SKM-1 (cell line): ENCODE results near the gene DNAJB6.

Source experiments
- DNase-seq: peaks from one replicate; lab custom pipeline; 2025; ENCODE audit not compliant: unreplicated experiment; lab: John Stamatoyannopoulos, UW

DNAJB6 gene

GRCh38 chr7:157394246-157395191, 57.7 kb downstream of the DNAJB6 start:
- DNase-seq, result no peak

- no peak for DNase-seq
Observed at GRCh38 chr7:157395206-157395605, 58.4 kb downstream of the DNAJB6 start.

GRCh38 chr7:157396316-157397035, 59.7 kb downstream of the DNAJB6 start:
- no peak for DNase-seq

- no peak for DNase-seq
Observed at GRCh38 chr7:157397036-157397720, 60.4 kb downstream of the DNAJB6 start.

- DNase-seq, result no peak
Observed at GRCh38 chr7:157397731-157398691, 61.2 kb downstream of the DNAJB6 start.

- DNase-seq, result no peak
Observed at GRCh38 chr7:157399086-157399687, 62.4 kb downstream of the DNAJB6 start.

- DNase-seq, result no peak
Observed at GRCh38 chr7:157400171-157400860, 63.5 kb downstream of the DNAJB6 start.

- DNase-seq, result no peak
Observed at GRCh38 chr7:157401567-157402387, 65.0 kb downstream of the DNAJB6 start.

GRCh38 chr7:157402388-157402703, 65.5 kb downstream of the DNAJB6 start:
- no peak for DNase-seq

GRCh38 chr7:157402911-157403534, 66.2 kb downstream of the DNAJB6 start:
- DNase-seq, result no peak

- no peak for DNase-seq
Observed at GRCh38 chr7:157403646-157404401, 67.0 kb downstream of the DNAJB6 start.

- no peak for DNase-seq
Observed at GRCh38 chr7:157404845-157405481, 68.2 kb downstream of the DNAJB6 start.

- no peak for DNase-seq
Observed at GRCh38 chr7:157405501-157405900, 68.7 kb downstream of the DNAJB6 start.

- DNase-seq, result no peak
Observed at GRCh38 chr7:157405914-157406810, 69.4 kb downstream of the DNAJB6 start.

GRCh38 chr7:157406971-157407370, 70.2 kb downstream of the DNAJB6 start:
- no peak for DNase-seq
